Activated gamma-delta T cell treated with anti-CD3 and anti-CD28 coated beads, Interleukin-2, amount 50 U/mL, for 16 hours (primary cell): ENCODE results near the gene GSG1L.
"Not testable (repeated sequence)": the region's sequence is repeated elsewhere in the genome, so short reads cannot be mapped to it uniquely, and the experiment has no call there.

Experiments used
- DNase-seq: peaks from one replicate; pipeline ENCODE4 v3.0.0-alpha.2; 2020; ENCODE audit warnings: low read depth

Gene GSG1L

GRCh38 chr16:27980919-27981700 is 82.4 kb downstream of the GSG1L start:
- no peak for DNase-seq

GRCh38 chr16:27980076-27980775 is 83.3 kb downstream of the GSG1L start:
- no peak for DNase-seq

GRCh38 chr16:27979668-27980067 is 83.8 kb downstream of the GSG1L start:
- DNase-seq = not testable (repeated sequence)

- DNase-seq = no peak
These were observed 84.6 kb downstream of the GSG1L start for GRCh38 chr16:27978876-27979275.

- DNase-seq = no peak
These were observed 85.5 kb downstream of the GSG1L start for GRCh38 chr16:27977966-27978365.

GRCh38 chr16:27976990-27977389 is 86.5 kb downstream of the GSG1L start:
- DNase-seq = no peak

GRCh38 chr16:27974896-27975540 is 88.5 kb downstream of the GSG1L start:
- DNase-seq = no peak

- DNase-seq = no peak
These were observed 89.8 kb downstream of the GSG1L start for GRCh38 chr16:27973678-27974077.

- DNase-seq = no peak
These were observed 91.0 kb downstream of the GSG1L start for GRCh38 chr16:27972500-27972899.

- no peak for DNase-seq
These were observed 93.9 kb downstream of the GSG1L start for GRCh38 chr16:27969574-27969973.

GRCh38 chr16:27967169-27967568 is 96.3 kb downstream of the GSG1L start:
- no peak for DNase-seq

- no peak for DNase-seq
These were observed 96.8 kb downstream of the GSG1L start for GRCh38 chr16:27966756-27967155.

GRCh38 chr16:27965801-27966200 is 97.7 kb downstream of the GSG1L start:
- no peak for DNase-seq

GRCh38 chr16:27963471-27963965 is 100.0 kb downstream of the GSG1L start:
- DNase-seq = no peak

GRCh38 chr16:27962197-27962596 is 101.3 kb downstream of the GSG1L start:
- no peak for DNase-seq

GRCh38 chr16:27961296-27961620 is 102.3 kb downstream of the GSG1L start:
- no peak for DNase-seq

GRCh38 chr16:27960619-27961295 is 102.8 kb downstream of the GSG1L start:
- no peak for DNase-seq

- no peak for DNase-seq
These were observed 103.6 kb downstream of the GSG1L start for GRCh38 chr16:27959914-27960313.

GRCh38 chr16:27954191-27954590 is 109.3 kb downstream of the GSG1L start:
- no peak for DNase-seq

- no peak for DNase-seq
These were observed 110.7 kb downstream of the GSG1L start for GRCh38 chr16:27952811-27953210.

GRCh38 chr16:27951489-27952120 is 111.9 kb downstream of the GSG1L start:
- DNase-seq = no peak
